Activated CD4-positive, alpha-beta T cell treated with anti-CD3 and anti-CD28 coated beads, Interleukin-10, Interleukin-2, amounts not matched to agents 100 ng/mL and 50 ng/mL, durations not matched to agents 16 hours and 8 hours (primary cell): Measurements from ENCODE around the gene P4HB.

Source experiments
- DNase-seq: peaks from one replicate; pipeline ENCODE4 v3.0.0-alpha.2; 2020

The P4HB gene

GRCh38 chr17:81895400-81895799 lies 35.1 kb upstream of the P4HB start:
- DNase-seq = no peak

GRCh38 chr17:81891303-81891552 lies 30.9 kb upstream of the P4HB start:
- DNase-seq = no peak

- DNase-seq = no peak
These were observed 30.3 kb upstream of the P4HB start for GRCh38 chr17:81890447-81891302.

- no peak for DNase-seq
These were observed 29.3 kb upstream of the P4HB start for GRCh38 chr17:81889602-81890001.

GRCh38 chr17:81888988-81889595 lies 28.8 kb upstream of the P4HB start:
- DNase-seq = no peak

GRCh38 chr17:81888105-81888987 lies 28.0 kb upstream of the P4HB start:
- no peak for DNase-seq

- no peak for DNase-seq
These were observed 25.7 kb upstream of the P4HB start for GRCh38 chr17:81885869-81886548.

GRCh38 chr17:81885454-81885853 lies 25.1 kb upstream of the P4HB start:
- no peak for DNase-seq

GRCh38 chr17:81884968-81885367 lies 24.6 kb upstream of the P4HB start:
- DNase-seq = no peak

GRCh38 chr17:81884520-81884919 lies 24.2 kb upstream of the P4HB start:
- DNase-seq = no peak

GRCh38 chr17:81879121-81879520 lies 18.8 kb upstream of the P4HB start:
- DNase-seq = no peak

GRCh38 chr17:81878294-81878693 lies 18.0 kb upstream of the P4HB start:
- DNase-seq = no peak

- DNase-seq = no peak
These were observed 17.2 kb upstream of the P4HB start for GRCh38 chr17:81877569-81877968.

GRCh38 chr17:81871387-81872230 lies 11.3 kb upstream of the P4HB start:
- peak; percentile 98 for DNase-seq

- DNase-seq = no peak
These were observed 10.6 kb upstream of the P4HB start, which contains the start of gene ARHGDIA for GRCh38 chr17:81870981-81871386. Gene ARHGDIA, minus strand, starts transcription at chr17:81871337. Its CDS starts 1,407 bp downstream, at chr17:81869930.

GRCh38 chr17:81870131-81870980 lies 10.0 kb upstream of the P4HB start:
- peak; percentile 59 for DNase-seq

- DNase-seq = peak; percentile 53
These were observed 9.1 kb upstream of the P4HB start for GRCh38 chr17:81869221-81870130.

GRCh38 chr17:81868674-81869220 lies 8.4 kb upstream of the P4HB start:
- DNase-seq = no peak

GRCh38 chr17:81867991-81868673 lies 7.8 kb upstream of the P4HB start:
- no peak for DNase-seq
